Glutamatergic neuron (in vitro differentiated cells): ENCODE data around the gene STOML1. TPM values are rescaled to one million over a fixed set of nuclear protein-coding genes. Genes with fewer than 3 reads are reported as not detected.
A peak's percentile ranks its signal among the peaks of the same experiment; 100 is the strongest.

Experiments used
- DNase-seq: peaks from one replicate; pipeline ENCODE4 v3.0.0; 2022
- H3K27ac Mint-ChIP-seq: one replicate; pipeline ENCODE4 v1.8.0; 2020; ENCODE audit warnings: mild to moderate bottlenecking, mixed read lengths, inconsistent platforms; ENCODE audit not compliant: unreplicated experiment
- H3K27me3 Mint-ChIP-seq: one replicate; pipeline ENCODE4 v1.8.0; 2020; ENCODE audit warnings: mild to moderate bottlenecking, moderate library complexity, mixed read lengths, inconsistent platforms; ENCODE audit not compliant: unreplicated experiment
- H3K36me3 Mint-ChIP-seq: one replicate; pipeline ENCODE4 v1.8.0; 2020; ENCODE audit warnings: mild to moderate bottlenecking, mixed read lengths, inconsistent platforms; ENCODE audit not compliant: unreplicated experiment
- H3K4me1 Mint-ChIP-seq: one replicate; pipeline ENCODE4 v1.8.0; 2020; ENCODE audit warnings: mild to moderate bottlenecking, low read depth, mixed read lengths, inconsistent platforms; ENCODE audit not compliant: unreplicated experiment
- H3K4me3 Mint-ChIP-seq: one replicate; pipeline ENCODE4 v1.8.0; 2020; ENCODE audit warnings: mild to moderate bottlenecking, mixed read lengths, inconsistent platforms; ENCODE audit not compliant: unreplicated experiment
- H3K9me3 Mint-ChIP-seq: one replicate; pipeline ENCODE4 v1.8.0; 2020; ENCODE audit warnings: mild to moderate bottlenecking, moderate library complexity, mixed read lengths, inconsistent platforms; ENCODE audit not compliant: unreplicated experiment
- CTCF ChIP-seq: fragments of 200-600 bp; sonication (generic); IDR thresholded peaks from one replicate; pipeline ENCODE4 v1.5.0; 2021; ENCODE audit not compliant: partially characterized antibody, unreplicated experiment
- total RNA-seq: library from RNA; stranded (reverse); fragmentation: NEBNext Ultra II Directional; extraction: Animal tissue kit (Norgen Biotek cat#: 25700); gene quantifications from one replicate; pipeline ENCODE4 v1.2.1, GENCODE V29; 2021; ENCODE audit not compliant: unreplicated experiment

The STOML1 gene
- total RNA-seq, 1 donor from 2014 or later: 19.5 TPM

DNA sequence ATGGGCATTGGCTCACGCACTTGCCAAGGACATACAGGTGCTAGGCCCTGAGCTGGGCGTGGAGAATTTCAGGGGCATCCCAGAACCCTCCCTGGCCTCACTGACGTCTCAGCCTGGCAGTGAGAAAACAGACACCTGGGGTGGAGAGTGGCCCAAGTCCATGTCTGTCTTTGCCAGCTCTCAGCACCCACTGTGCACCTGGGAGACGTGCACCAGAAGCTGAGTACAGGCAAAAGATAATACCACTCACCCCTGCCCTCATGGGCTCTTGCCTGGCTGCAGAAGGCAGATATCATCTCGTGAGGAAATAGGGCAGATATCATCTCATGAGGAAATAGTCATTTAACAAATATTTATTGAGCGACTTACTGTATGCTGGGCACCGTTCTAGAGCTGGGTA, 57.8 kb downstream of the STOML1 start:
- no peak for DNase-seq
- TF ChIP-seq CTCF: no peak
- H3K36me3 Mint-ChIP-seq: no peaks in the 10 kb centered on the region
- peaks cover 43% of the 10 kb centered on the region for H3K4me1 Mint-ChIP-seq
- peak overlapping the region; percentile 61 for H3K4me3 Mint-ChIP-seq
- peak overlapping the region; percentile 80 for H3K27ac Mint-ChIP-seq
- H3K9me3 Mint-ChIP-seq: peaks cover 9% of the 10 kb centered on the region
- peaks cover 8% of the 10 kb centered on the region for H3K27me3 Mint-ChIP-seq

- H3K4me3 Mint-ChIP-seq: no peak overlapping the region
- H3K4me1 Mint-ChIP-seq: peaks cover 48% of the 10 kb centered on the region
- no peaks in the 10 kb centered on the region for H3K36me3 Mint-ChIP-seq
- DNase-seq: no peak
- H3K9me3 Mint-ChIP-seq: peaks cover 22% of the 10 kb centered on the region
- peaks cover 13% of the 10 kb centered on the region for H3K27me3 Mint-ChIP-seq
- H3K27ac Mint-ChIP-seq: no peak overlapping the region
- no peak for TF ChIP-seq CTCF
Observed at GRCh38 chr15:73932381-73933191, 59.5 kb downstream of the STOML1 start.

- Mint-ChIP-seq H3K4me1 (peaks cover 42% of the 10 kb centered on the region), H3K27me3 (peaks cover 13% of the 10 kb centered on the region), H3K9me3 (peaks cover 21% of the 10 kb centered on the region), H3K27ac (no peak overlapping the region), H3K36me3 (no peaks in the 10 kb centered on the region), H3K4me3 (peak overlapping the region; percentile 99)
- DNase-seq: no peak
- TF ChIP-seq CTCF: no peak
Observed at GRCh38 chr15:73931441-73931840, 60.7 kb downstream of the STOML1 start.

DNA sequence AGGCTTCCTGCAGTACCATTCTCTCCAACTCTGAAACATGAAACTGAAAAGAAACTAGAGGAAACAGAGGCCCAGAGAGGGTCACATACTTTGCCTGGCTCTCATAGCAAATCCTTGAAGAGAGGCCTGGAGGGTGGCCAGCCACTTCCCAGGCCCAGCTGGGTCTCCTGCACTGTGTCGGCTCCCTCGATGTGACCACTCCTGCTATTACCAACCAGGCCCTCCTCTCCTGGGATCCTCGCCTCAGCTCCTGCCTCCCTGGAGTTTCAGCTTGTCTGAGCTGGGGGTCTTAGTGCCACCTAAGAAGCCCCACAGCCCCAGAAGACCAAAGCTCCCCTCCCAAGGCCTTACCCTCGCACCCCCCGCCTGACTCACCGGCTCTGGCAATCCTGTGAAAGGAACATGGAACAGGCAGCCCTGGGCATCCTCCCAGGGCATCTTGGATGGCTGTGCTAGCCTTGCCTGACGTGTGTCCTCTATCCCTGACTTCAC, 61.3 kb downstream of the STOML1 start:
- TF ChIP-seq CTCF: no peak
- H3K9me3 Mint-ChIP-seq: peaks cover 21% of the 10 kb centered on the region
- peaks cover 39% of the 10 kb centered on the region for H3K4me1 Mint-ChIP-seq
- H3K4me3 Mint-ChIP-seq: peak overlapping the region; percentile 99
- peaks cover 14% of the 10 kb centered on the region for H3K27me3 Mint-ChIP-seq
- no peak for DNase-seq
- no peak overlapping the region for H3K27ac Mint-ChIP-seq
- no peaks in the 10 kb centered on the region for H3K36me3 Mint-ChIP-seq

GRCh38 chr15:73930371-73930770, 61.7 kb downstream of the STOML1 start:
- peaks cover 39% of the 10 kb centered on the region for H3K4me1 Mint-ChIP-seq
- H3K27ac Mint-ChIP-seq: peak overlapping the region; percentile 43
- H3K4me3 Mint-ChIP-seq: peak overlapping the region; percentile 99
- H3K27me3 Mint-ChIP-seq: peaks cover 16% of the 10 kb centered on the region
- no peaks in the 10 kb centered on the region for H3K36me3 Mint-ChIP-seq
- no peak for TF ChIP-seq CTCF
- DNase-seq: peak; percentile 14
- peaks cover 25% of the 10 kb centered on the region for H3K9me3 Mint-ChIP-seq
